Hematopoietic multipotent progenitor cell treated with erythropoietin and hydrocortisone succinate and interleukin-3 and kit ligand, for 15 days (in vitro differentiated cells): Measurements from ENCODE around the gene TICAM2.
"Not testable (repeated sequence)": the region's sequence is repeated elsewhere in the genome, so short reads cannot be mapped to it uniquely, and the experiment has no call there.

Experiments
- DNase-seq: peaks from one replicate; pipeline ENCODE4 v3.0.0-alpha.2; 2015; ENCODE audit warnings: low spot score

The TICAM2 gene

DNA sequence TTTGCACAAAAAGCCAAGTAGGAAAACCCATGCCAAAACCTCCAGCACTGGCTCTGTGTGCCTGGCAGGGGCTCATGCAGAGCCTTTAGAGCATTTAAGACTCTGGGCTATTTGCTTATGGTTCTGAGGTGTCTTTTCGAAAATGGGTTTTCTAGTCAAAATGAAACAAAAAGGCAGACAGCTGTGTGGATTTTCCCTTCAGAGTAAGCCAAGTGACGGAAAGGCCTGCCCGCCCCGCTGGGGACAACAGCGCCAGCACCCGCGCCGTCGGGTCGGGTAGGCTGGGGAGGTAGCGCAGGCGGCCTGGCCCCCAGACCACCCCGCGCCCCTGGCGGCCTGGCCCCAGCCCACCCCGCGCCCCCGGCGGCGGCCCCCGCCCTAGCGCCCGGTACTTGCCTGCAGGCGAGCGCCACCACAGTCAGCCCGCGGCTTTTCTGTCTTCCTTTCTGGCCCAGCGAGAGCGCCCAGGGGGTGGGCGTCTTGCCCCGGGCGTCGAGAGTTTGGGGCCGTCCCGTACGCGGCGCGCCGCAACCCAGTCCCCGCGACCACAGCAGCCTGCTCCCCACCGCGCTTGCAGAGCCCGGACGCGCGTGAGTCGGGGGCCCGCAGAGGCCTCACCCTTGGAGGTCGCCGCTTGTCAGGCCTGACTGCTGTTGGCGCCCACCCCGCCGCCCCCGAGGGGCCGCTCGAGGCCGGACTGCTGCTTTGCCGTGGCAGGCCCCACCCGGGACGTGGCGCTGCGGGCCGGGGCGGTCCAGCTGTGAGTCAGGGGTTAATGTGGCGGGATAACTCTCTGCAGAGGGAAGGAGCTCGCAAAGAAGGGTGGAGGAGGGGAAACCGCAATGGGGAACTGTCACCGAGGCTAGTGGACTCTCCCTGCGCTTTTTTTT, at the start of gene TICAM2:
TSS of gene TICAM2 (minus strand) at position 779 of the 890 bp plus-strand sequence. CDS start 21,223 bp downstream, outside the sequence.
- DNase-seq, result peak; percentile 30

DNA sequence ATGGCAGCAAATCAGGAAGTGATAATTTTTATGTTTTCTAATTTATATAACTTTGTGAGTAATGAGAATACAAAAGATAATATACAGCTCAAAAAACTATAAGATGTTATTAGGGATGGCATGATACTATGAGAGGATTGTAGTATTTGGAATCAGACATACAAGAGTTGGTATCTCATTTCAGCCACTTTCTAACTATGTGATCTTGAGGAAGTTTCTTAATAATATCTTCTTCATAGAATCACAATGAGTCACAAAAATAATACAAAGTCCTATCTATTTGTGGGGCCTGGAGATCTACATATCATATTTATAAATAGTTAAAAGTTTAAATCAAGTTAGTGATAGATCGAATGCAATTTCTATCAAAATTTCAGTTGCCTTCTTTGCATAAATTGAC, 47.3 kb upstream of the TICAM2 start:
- DNase-seq, result no peak

- no peak for DNase-seq
These were observed 45.8 kb upstream of the TICAM2 start for GRCh38 chr5:115648056-115648455.

GRCh38 chr5:115645386-115645785, 43.1 kb upstream of the TICAM2 start:
- not testable (repeated sequence) for DNase-seq

GRCh38 chr5:115644046-115644445, 41.8 kb upstream of the TICAM2 start:
- no peak for DNase-seq

GRCh38 chr5:115641948-115642347, 39.7 kb upstream of the TICAM2 start:
- DNase-seq, result no peak

DNA sequence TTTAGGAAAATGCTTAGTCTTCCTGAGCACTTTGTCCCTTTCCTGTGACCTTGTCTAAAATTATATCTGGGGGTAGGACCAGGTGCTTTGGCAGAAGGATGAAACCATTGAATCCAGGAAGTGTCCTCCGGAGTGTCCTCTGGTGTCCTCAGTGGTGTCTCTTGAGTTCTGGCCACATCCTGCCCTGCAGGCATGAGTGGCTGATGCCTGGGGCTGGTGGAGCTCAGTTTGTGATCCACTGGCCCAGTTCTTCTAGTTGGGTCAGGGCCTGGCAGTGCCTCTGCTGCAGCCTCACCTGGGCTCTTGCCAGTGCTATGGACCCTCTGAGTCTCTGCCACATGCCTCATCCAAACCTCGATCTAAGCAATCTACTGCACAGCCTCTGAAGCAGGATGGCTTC, 38.0 kb upstream of the TICAM2 start:
- DNase-seq, result no peak

DNA sequence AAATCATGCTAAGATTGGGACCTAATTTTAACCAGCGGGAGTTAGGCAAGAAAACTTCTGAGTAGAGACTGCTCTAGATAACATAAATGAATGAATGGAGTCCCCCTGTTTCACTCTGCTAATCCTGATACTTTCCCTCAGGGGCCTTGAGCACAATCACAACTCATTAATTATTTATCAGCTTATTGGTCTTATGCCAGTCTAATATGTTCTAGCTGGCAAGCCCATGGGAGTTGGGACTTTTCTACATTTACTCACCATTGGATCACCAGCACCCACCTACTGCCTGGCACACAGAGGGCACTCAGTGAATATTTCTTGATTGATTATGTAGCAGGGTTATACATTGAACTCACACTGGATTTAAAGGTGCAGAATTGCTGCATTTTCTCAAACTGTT, 37.1 kb upstream of the TICAM2 start:
- DNase-seq, result no peak

- no peak for DNase-seq
These were observed 35.2 kb upstream of the TICAM2 start for GRCh38 chr5:115637507-115637906.

- DNase-seq, result no peak
These were observed 33.7 kb upstream of the TICAM2 start for GRCh38 chr5:115636008-115636407.

GRCh38 chr5:115634343-115635132, 32.3 kb upstream of the TICAM2 start:
- peak; percentile 79 for DNase-seq

DNA sequence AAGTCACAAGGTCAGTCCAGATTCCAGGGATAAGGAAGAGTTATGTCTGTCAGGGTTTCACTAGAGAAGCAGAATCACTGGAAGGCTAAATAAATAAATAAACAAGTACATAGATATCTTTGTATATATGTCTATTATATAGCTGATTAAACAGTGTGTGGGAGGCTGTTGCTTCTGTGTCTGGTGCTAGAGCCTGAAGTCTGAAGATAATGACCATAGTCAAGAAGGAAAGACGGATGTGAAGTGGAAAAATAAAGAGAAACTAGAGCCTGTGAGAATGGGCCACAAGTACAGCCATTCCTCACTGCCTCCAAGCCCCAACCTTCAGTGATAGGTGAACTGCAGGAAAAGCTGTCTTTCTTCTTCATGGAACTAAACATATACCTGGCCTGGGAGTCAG, 27.6 kb upstream of the TICAM2 start:
- no peak for DNase-seq

- DNase-seq, result no peak
These were observed 25.1 kb upstream of the TICAM2 start for GRCh38 chr5:115627295-115627865.

- DNase-seq, result no peak
These were observed 24.2 kb upstream of the TICAM2 start for GRCh38 chr5:115626445-115626823.

- DNase-seq, result peak; percentile 97
These were observed 23.5 kb upstream of the TICAM2 start, which contains the start of gene TMED7 for GRCh38 chr5:115625579-115626444. TSS of gene TMED7 (minus strand) at chr5:115626036. CDS start at chr5:115625792, 244 bp downstream.

GRCh38 chr5:115624994-115625393, 22.7 kb upstream of the TICAM2 start:
- peak; percentile 19 for DNase-seq

DNA sequence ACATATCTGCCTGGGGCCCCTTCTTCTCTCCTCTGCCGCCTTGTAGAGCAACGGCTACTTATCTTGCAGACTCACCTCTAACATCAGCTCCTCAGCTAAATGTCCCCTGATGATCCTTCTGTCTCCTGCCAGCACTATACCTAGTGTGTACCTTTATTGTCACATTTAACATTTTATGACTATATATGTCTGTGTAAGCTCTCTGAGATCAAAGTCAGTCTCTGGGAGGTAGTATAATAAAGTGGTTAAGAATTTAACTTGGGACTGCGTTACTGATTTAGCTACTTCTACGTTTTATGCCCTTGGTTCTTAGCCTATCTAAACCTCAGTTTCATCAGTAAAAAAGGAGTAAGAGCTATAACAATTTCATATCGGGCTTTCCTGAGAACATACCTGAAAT, 21.4 kb upstream of the TICAM2 start:
- DNase-seq, result peak; percentile 10

GRCh38 chr5:115621365-115621900, 19.2 kb upstream of the TICAM2 start:
- DNase-seq, result no peak

- DNase-seq, result no peak
These were observed 14.6 kb upstream of the TICAM2 start for GRCh38 chr5:115616892-115617291.

DNA sequence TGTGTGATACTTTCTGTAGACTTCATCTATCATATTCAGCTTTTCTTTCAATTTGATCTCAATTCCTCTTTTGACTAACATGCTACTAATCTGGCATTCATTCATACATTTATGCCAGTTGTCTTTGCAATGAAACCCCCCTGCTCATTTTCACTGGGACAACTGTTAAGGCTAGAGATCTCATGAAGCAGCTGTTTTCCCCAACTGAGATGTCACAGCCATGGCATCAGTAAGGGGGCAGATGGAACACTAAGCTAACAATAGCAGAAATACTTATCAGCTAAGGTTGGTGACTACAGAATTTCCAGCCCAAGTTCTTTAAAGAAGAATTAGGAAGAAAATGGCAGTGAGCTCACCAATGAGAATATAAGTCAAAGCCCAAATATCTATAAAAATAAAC, 14.2 kb upstream of the TICAM2 start:
- no peak for DNase-seq

- no peak for DNase-seq
These were observed 9.6 kb upstream of the TICAM2 start for GRCh38 chr5:115611873-115612272.
